B cell (primary cell): ENCODE measurements around the gene FAM219A. TPM values are rescaled to one million over a fixed set of nuclear protein-coding genes. Genes with fewer than 3 reads are reported as not detected.

ENCODE experiments used
- ATAC-seq: fragments of 200-7000 bp; cut with Tn5 transposase; one replicate; pipeline ENCODE4 v1.10.0; 2021; ENCODE audit warnings: low read depth, mild to moderate bottlenecking, moderate number of reproducible peaks, moderate library complexity
- CTCF ChIA-PET: fragments of 350-600 bp; sonication (Branson Sonifier 250); formaldehyde crosslinking; loops from one replicate; lab custom pipeline; 2021; ENCODE audit warnings: antibody characterized with exemption, inconsistent platforms; lab: Charles Lee
- POLR2A ChIA-PET: fragments of 350-600 bp; sonication (Branson Sonifier 250); formaldehyde crosslinking; loops from one replicate; lab custom pipeline; 2021; ENCODE audit warnings: antibody characterized with exemption; lab: Charles Lee
- DNase-seq: peaks from one replicate; pipeline ENCODE4 v3.0.0; 2013
- H2AFZ ChIP-seq: 2 replicates; pipeline ENCODE4 v1.6.1; 2012; ENCODE audit warnings: mild to moderate bottlenecking, low read depth, low read length; ENCODE audit not compliant: insufficient read depth, poor library complexity, severe bottlenecking
- H3K27ac ChIP-seq, 2 donors: 1 replicate in 1 of 2; 2 replicates in 1 of 2; pipeline ENCODE4 v1.5.1; 2012 to 2013; ENCODE audit warnings: low read length in 2 of 2, mild to moderate bottlenecking in 2 of 2, moderate library complexity in 1 of 2
- H3K27me3 ChIP-seq, 4 experiments: fragments of 200-600 bp in 1 of 4; sonication (generic) in 1 of 4; replicated peaks in 1 of 4; 1 replicate in 2 of 4; 2 replicates in 2 of 4; pipeline versions ENCODE4 v1.6.1 to v1.7.0; 2013 to 2016; ENCODE audit warnings: low read length in 3 of 4, mild to moderate bottlenecking in 2 of 4, mixed read lengths in 1 of 4, moderate library complexity in 1 of 4; ENCODE audit not compliant: insufficient read depth in 4 of 4, control insufficient read depth in 3 of 4; ENCODE audit errors: control extremely low read depth in 1 of 4
- H3K36me3 ChIP-seq, 2 experiments: replicated peaks in 1 of 2; 1 replicate in 1 of 2; 2 replicates in 1 of 2; pipeline versions ENCODE4 v1.6.1 to v1.7.1; 2013; ENCODE audit warnings: low read length in 1 of 2; ENCODE audit not compliant: insufficient read depth in 2 of 2, control insufficient read depth in 1 of 2; ENCODE audit errors: control extremely low read depth in 1 of 2, extremely low read depth in 1 of 2
- H3K4me1 ChIP-seq, 2 donors: fragments of 200-600 bp in 1 of 2; sonication (generic) in 1 of 2; 1 replicate in 1 of 2; 2 replicates in 1 of 2; pipeline versions ENCODE4 v1.5.1 to v1.6.1; 2013 to 2017; ENCODE audit warnings: low read length in 2 of 2; ENCODE audit not compliant: control insufficient read depth in 2 of 2, insufficient read depth in 2 of 2
- H3K4me2 ChIP-seq: replicated peaks from 2 replicates; pipeline ENCODE3; 2012; ENCODE audit warnings: mild to moderate bottlenecking, low read depth, low read length; ENCODE audit not compliant: poor library complexity, severe bottlenecking
- H3K4me3 ChIP-seq, 5 experiments: fragments of 200-600 bp in 1 of 5; sonication (generic) in 1 of 5; 1 replicate in 3 of 5; 2 replicates in 2 of 5; pipeline versions ENCODE4 v1.5.1 to v1.7.0; 2011 to 2016; ENCODE audit warnings: low read length in 4 of 5, mild to moderate bottlenecking in 4 of 5, low read depth in 2 of 5, control low read depth in 1 of 5, moderate library complexity in 1 of 5; ENCODE audit not compliant: insufficient read depth in 1 of 5; ENCODE audit errors: control extremely low read depth in 1 of 5, extremely low read depth in 1 of 5
- H3K79me2 ChIP-seq: fragments of 200-600 bp; sonication (generic); one replicate; pipeline ENCODE4 v1.6.0; 2016; ENCODE audit warnings: low read length; ENCODE audit not compliant: control insufficient read depth, insufficient read depth
- H3K9ac ChIP-seq: fragments of 200-600 bp; sonication (generic); 2 replicates; pipeline ENCODE4 v1.6.1; 2017; ENCODE audit warnings: mild to moderate bottlenecking, low read length, moderate library complexity
- H3K9me3 ChIP-seq, 3 donors: one replicate each; pipeline versions ENCODE4 v1.6.1 to v1.7.1; 2013; ENCODE audit warnings: low read length in 2 of 3; ENCODE audit not compliant: control insufficient read depth in 2 of 3, insufficient read depth in 1 of 3; ENCODE audit errors: control extremely low read depth in 1 of 3
- H4K20me1 ChIP-seq: 2 replicates; pipeline ENCODE4 v1.6.0; 2012; ENCODE audit warnings: mild to moderate bottlenecking, low read length; ENCODE audit not compliant: insufficient read depth, control insufficient read depth, poor library complexity, severe bottlenecking
- H3K27ac Mint-ChIP-seq: one replicate; pipeline ENCODE4 v1.8.0; 2021; ENCODE audit warnings: mixed read lengths
- H3K27me3 Mint-ChIP-seq: one replicate; pipeline ENCODE4 v1.8.0; 2021; ENCODE audit warnings: mixed read lengths
- H3K4me1 Mint-ChIP-seq: one replicate; pipeline ENCODE4 v1.8.0; 2021; ENCODE audit warnings: mixed read lengths
- H3K4me3 Mint-ChIP-seq: one replicate; pipeline ENCODE4 v1.8.0; 2021; ENCODE audit warnings: mixed read lengths
- H3K9me3 Mint-ChIP-seq: one replicate; pipeline ENCODE4 v1.8.0; 2022; ENCODE audit warnings: mixed read lengths; ENCODE audit not compliant: insufficient read depth
- EZH2 ChIP-seq: IDR thresholded peaks from 2 replicates; pipeline ENCODE4 v1.6.1; 2012; ENCODE audit warnings: borderline replicate concordance, low read depth, mild to moderate bottlenecking, moderate library complexity, low read length; ENCODE audit not compliant: insufficient read depth, poor library complexity, severe bottlenecking
- WGBS: methylation state at CpG from one replicate; pipeline ENCODE4 v1.1.5; 2013; ENCODE audit warnings: missing lambda C conversion rate; ENCODE audit not compliant: insufficient coverage; 5-methylcytosine and 5-hydroxymethylcytosine counted together
- intact Hi-C: fragments of 100-400 bp; cut with micrococcal nuclease; formaldehyde crosslinking; loops from one replicate; pipeline ENCODE4 v1.10.0; 2022
- polyA plus RNA-seq: library from polyadenylated mRNA; depleted of rRNA; stranded (reverse); fragments of >200 nt; gene quantifications from 2 replicates; pipeline ENCODE4 v1.2.3, GENCODE V29; 2012
- total RNA-seq, 2 donors: library from RNA; stranded (reverse); fragments of 120-200 nt in 1 of 2; gene quantifications; 1 replicate in 1 of 2; 2 replicates in 1 of 2; pipeline versions ENCODE4 v1.2.3 to v1.2.4, GENCODE V29; 2013 to 2022
- TF ChIP-seq, protein P1 (sequence below): fragments of 200-600 bp; IDR thresholded peaks from one replicate; pipeline ENCODE4 v1.8.0; 2022; ENCODE audit warnings: antibody characterized with exemption, mild to moderate bottlenecking

FAM219A gene
- total and polyA plus RNA-seq, 2 donors (not counting 1 experiment from before 2014, with no cell fraction given), result 12.9 to 17.3 TPM

DNA sequence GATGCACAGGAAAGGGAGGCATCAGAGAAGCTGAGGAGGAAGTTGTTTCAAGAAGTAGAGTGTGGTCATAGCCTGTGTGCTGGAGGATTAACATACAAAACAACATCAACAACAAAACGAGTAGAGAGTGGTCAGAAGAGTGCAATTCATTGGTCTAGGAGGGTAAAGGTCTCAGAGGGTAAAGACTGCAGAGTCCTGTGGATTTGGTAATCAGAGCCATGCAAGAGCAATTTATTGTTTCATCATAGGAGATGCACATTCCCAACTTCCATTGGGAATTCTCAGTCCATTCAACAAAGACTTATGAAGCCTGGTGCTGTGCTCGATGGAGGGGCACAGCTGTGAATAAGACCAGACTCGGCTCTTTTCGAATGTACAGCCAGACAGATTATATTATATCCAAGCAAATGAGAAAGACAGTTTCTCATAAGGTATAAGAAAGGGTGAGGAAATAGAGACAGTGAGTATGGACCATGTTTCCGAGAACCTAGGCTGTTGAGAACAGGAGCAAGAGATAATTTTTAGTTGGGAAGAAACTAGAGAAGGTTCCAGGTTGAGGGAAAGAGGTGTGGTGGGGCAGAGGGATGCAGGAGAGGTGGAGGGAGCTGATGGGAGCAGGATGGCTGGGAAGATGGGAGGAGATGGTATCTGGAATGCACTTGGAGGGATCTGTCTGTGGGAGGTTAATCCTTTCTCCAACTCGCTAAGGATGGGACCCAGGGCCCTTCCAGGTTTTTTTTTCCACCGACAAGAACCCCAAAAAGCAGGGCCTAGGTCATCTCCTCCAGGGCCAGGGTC, 73.8 kb downstream of the FAM219A start:
- H3K4me3 ChIP-seq, result no peak overlapping the region
- peaks cover 0 to 14% (median 0%) of the 10 kb centered on the region in 3 donors for H3K9me3 ChIP-seq
- H3K27me3 Mint-ChIP-seq, result peaks cover 3% of the 10 kb centered on the region
- no peaks in the 10 kb centered on the region for H3K9me3 Mint-ChIP-seq
- H3K4me3 Mint-ChIP-seq, result no peak overlapping the region
- H3K27ac Mint-ChIP-seq, result no peak overlapping the region
- peaks cover 0 to 19% (median 4%) of the 10 kb centered on the region in 4 experiments for H3K27me3 ChIP-seq
- no peak overlapping the region for H3K9ac ChIP-seq
- ATAC-seq (no peak), DNase-seq (no peak)
- H3K4me1 Mint-ChIP-seq, result peaks cover 25% of the 10 kb centered on the region
- no peak overlapping the region for H2AFZ ChIP-seq
- H3K4me2 ChIP-seq, result no peak overlapping the region
- H4K20me1 ChIP-seq, result no peaks in the 10 kb centered on the region
- no peak overlapping the region for H3K27ac ChIP-seq
- H3K79me2 ChIP-seq, result no peaks in the 10 kb centered on the region
- no peaks in the 10 kb centered on the region for H3K36me3 ChIP-seq
- H3K4me1 ChIP-seq, result peaks cover 15 to 19% of the 10 kb centered on the region in 2 donors
- ChIA-PET POLR2A (interaction anchor here (0.6 kb wide), 1 partner anchor 907 kb away, joined by 3 read pairs; no protein-coding TSS in a partner anchor), CTCF (interaction anchor here (0.6 kb wide), 1 partner anchor 516 kb away, joined by 3 read pairs; no protein-coding TSS in a partner anchor)
- no peak for TF ChIP-seq EZH2
- TF ChIP-seq, protein P1, sequence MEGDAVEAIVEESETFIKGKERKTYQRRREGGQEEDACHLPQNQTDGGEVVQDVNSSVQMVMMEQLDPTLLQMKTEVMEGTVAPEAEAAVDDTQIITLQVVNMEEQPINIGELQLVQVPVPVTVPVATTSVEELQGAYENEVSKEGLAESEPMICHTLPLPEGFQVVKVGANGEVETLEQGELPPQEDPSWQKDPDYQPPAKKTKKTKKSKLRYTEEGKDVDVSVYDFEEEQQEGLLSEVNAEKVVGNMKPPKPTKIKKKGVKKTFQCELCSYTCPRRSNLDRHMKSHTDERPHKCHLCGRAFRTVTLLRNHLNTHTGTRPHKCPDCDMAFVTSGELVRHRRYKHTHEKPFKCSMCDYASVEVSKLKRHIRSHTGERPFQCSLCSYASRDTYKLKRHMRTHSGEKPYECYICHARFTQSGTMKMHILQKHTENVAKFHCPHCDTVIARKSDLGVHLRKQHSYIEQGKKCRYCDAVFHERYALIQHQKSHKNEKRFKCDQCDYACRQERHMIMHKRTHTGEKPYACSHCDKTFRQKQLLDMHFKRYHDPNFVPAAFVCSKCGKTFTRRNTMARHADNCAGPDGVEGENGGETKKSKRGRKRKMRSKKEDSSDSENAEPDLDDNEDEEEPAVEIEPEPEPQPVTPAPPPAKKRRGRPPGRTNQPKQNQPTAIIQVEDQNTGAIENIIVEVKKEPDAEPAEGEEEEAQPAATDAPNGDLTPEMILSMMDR, result no peak
- intact Hi-C loops, result no loop called here
- WGBS, result 98% methylated on average over 3 of the region's 7 CpGs

GRCh38 chr9:34383904-34384303, 74.5 kb downstream of the FAM219A start:
- H3K27me3 ChIP-seq, result peaks cover 0 to 19% (median 4%) of the 10 kb centered on the region in 4 experiments
- H3K9ac ChIP-seq, result no peak overlapping the region
- no peak overlapping the region for H3K4me2 ChIP-seq
- Mint-ChIP-seq H3K9me3 (no peaks in the 10 kb centered on the region), H3K27ac (no peak overlapping the region), H3K4me3 (no peak overlapping the region), H3K27me3 (peaks cover 3% of the 10 kb centered on the region), H3K4me1 (peaks cover 30% of the 10 kb centered on the region)
- ChIA-PET CTCF (no interaction called here), POLR2A (interaction anchor here (0.6 kb wide), 1 partner anchor 906 kb away, joined by 3 read pairs; no protein-coding TSS in a partner anchor)
- TF ChIP-seq, protein P1, result no peak
- TF ChIP-seq EZH2, result no peak
- no peaks in the 10 kb centered on the region for H3K79me2 ChIP-seq
- H3K36me3 ChIP-seq, result no peaks in the 10 kb centered on the region
- 88% methylated on average over 4 of the region's 4 CpGs for WGBS
- H3K9me3 ChIP-seq, result peaks cover 0 to 14% (median 0%) of the 10 kb centered on the region in 3 donors
- H3K27ac ChIP-seq, result no peak overlapping the region
- ATAC-seq (no peak), DNase-seq (no peak)
- H3K4me1 ChIP-seq, result peaks cover 20 to 24% of the 10 kb centered on the region in 2 donors
- no peak overlapping the region for H2AFZ ChIP-seq
- no peak overlapping the region for H3K4me3 ChIP-seq
- no peaks in the 10 kb centered on the region for H4K20me1 ChIP-seq
- intact Hi-C loops, result no loop called here
